OCI-LY7 (cell line): ENCODE measurements around the gene SPATA2L. TPM values are rescaled to one million over a fixed set of nuclear protein-coding genes. Genes with fewer than 3 reads are reported as not detected.

Source experiments
- BruUV-seq: library from RNA; stranded (reverse); fragments of 400-500 nt; replicated peaks from 2 replicates; lab custom pipeline; 2021; lab: Mats Ljungman, UMichigan
- CTCF ChIA-PET: fragments of 300-600 bp; sonication (Branson Sonifier 250); formaldehyde crosslinking; loops from one replicate; lab custom pipeline; 2022; ENCODE audit warnings: antibody characterized with exemption; ENCODE audit not compliant: unreplicated experiment; lab: Charles Lee
- POLR2A ChIA-PET: fragments of 300-600 bp; sonication (Branson Sonifier 250); formaldehyde crosslinking; loops from one replicate; lab custom pipeline; 2022; ENCODE audit warnings: antibody characterized with exemption; lab: Charles Lee
- DNase-seq: peaks from one replicate; pipeline ENCODE4 v3.0.0-alpha.2; 2015; ENCODE audit warnings: low spot score
- H2AFZ ChIP-seq: fragments of 200-600 bp; sonication (generic), shearing (Covaris generic); 2 replicates; pipeline ENCODE4 v1.6.1; 2014; ENCODE audit warnings: mild to moderate bottlenecking, antibody characterized with exemption, low read length, moderate library complexity
- H3K27ac ChIP-seq: fragments of 200-600 bp; sonication (generic); 2 replicates; pipeline ENCODE4 v1.5.1; 2014; ENCODE audit warnings: mixed run types, low read depth, mild to moderate bottlenecking, moderate library complexity, low read length, inconsistent platforms; ENCODE audit not compliant: poor library complexity, severe bottlenecking
- H3K36me3 ChIP-seq: fragments of 200-600 bp; sonication (generic); 2 replicates; pipeline ENCODE4 v1.6.1; 2014; ENCODE audit warnings: mild to moderate bottlenecking, antibody characterized with exemption, low read length, moderate library complexity, mixed read lengths; ENCODE audit not compliant: insufficient read depth
- H3K4me1 ChIP-seq: fragments of 200-600 bp; sonication (generic); 2 replicates; pipeline ENCODE4 v1.5.1; 2014; ENCODE audit warnings: mild to moderate bottlenecking, low read length; ENCODE audit not compliant: insufficient read depth, poor library complexity, severe bottlenecking
- H3K4me2 ChIP-seq: fragments of 200-600 bp; sonication (generic); 2 replicates; pipeline ENCODE4 v1.6.1; 2014; ENCODE audit warnings: mild to moderate bottlenecking, low read length
- H3K4me3 ChIP-seq: fragments of 200-600 bp; sonication (generic); 2 replicates; pipeline ENCODE4 v1.5.1; 2014; ENCODE audit warnings: mild to moderate bottlenecking, low read depth, low read length; ENCODE audit not compliant: poor library complexity, severe bottlenecking
- H3K79me2 ChIP-seq: fragments of 200-600 bp; sonication (generic); 2 replicates; pipeline ENCODE4 v1.6.1; 2016; ENCODE audit warnings: low read depth, mild to moderate bottlenecking, low read length, moderate library complexity, mixed read lengths; ENCODE audit not compliant: insufficient read depth
- H3K9me2 ChIP-seq: fragments of 200-600 bp; sonication (generic); 2 replicates; pipeline ENCODE4 v1.6.1; 2016; ENCODE audit warnings: mild to moderate bottlenecking, low read length, mixed read lengths; ENCODE audit not compliant: insufficient read depth
- H3K9me3 ChIP-seq: fragments of 200-600 bp; sonication (generic); 2 replicates; pipeline ENCODE4 v1.6.1; 2014; ENCODE audit warnings: mild to moderate bottlenecking, mixed run types, low read length, mixed read lengths
- H4K20me1 ChIP-seq: fragments of 200-600 bp; sonication (generic); 2 replicates; pipeline ENCODE4 v1.6.1; 2014; ENCODE audit warnings: mild to moderate bottlenecking, antibody characterized with exemption, low read length, moderate library complexity, mixed read lengths; ENCODE audit not compliant: insufficient read depth
- CTCF ChIP-seq: fragments of 200-600 bp; sonication (generic); conservative IDR thresholded peaks from 2 replicates; pipeline ENCODE4 v1.5.1; 2014; ENCODE audit warnings: mild to moderate bottlenecking, antibody characterized with exemption, low read length, moderate library complexity, mixed read lengths
- EZH2phosphoT487 ChIP-seq: fragments of 200-600 bp; sonication (generic); IDR thresholded peaks from 2 replicates; pipeline ENCODE4 v1.6.1; 2018; ENCODE audit warnings: low read depth, borderline replicate concordance, mild to moderate bottlenecking, mixed run types, antibody characterized with exemption, low read length, moderate library complexity, mixed read lengths
- intact Hi-C: fragments of 100-400 bp; cut with micrococcal nuclease; formaldehyde crosslinking; loops from one replicate; pipeline ENCODE4 v1.10.0; 2022; ENCODE audit not compliant: unreplicated experiment
- total RNA-seq, 2 experiments: library from RNA; depleted of rRNA in 1 of 2; stranded (reverse); fragments of >200 nt in 1 of 2; shearing (Covaris generic) in 1 of 2; gene quantifications; 2 replicates each; pipeline ENCODE4 v1.2.3, GENCODE V29; 2014 to 2022

SPATA2L gene
- total RNA-seq, 2 experiments from 2014 or later, result 7.2 to 13.1 TPM

GRCh38 chr16:89706518-89707260, 5.2 kb upstream of the SPATA2L start:
- Histone ChIP-seq H4K20me1 (no peaks in the 10 kb centered on the region), H3K27ac (no peak overlapping the region), H3K4me3 (no peak overlapping the region), H3K9me3 (no peaks in the 10 kb centered on the region), H3K4me1 (peaks cover 7% of the 10 kb centered on the region), H3K4me2 (peak overlapping the region; percentile 7; the same call in 1 of the 2 replicates), H3K79me2 (no peaks in the 10 kb centered on the region), H3K36me3 (no peaks in the 10 kb centered on the region), H2AFZ (no peak overlapping the region), H3K9me2 (no peaks in the 10 kb centered on the region)
- ChIA-PET CTCF (no interaction called here), POLR2A (interaction anchor here (0.6 kb wide), 1 partner anchor 87 kb away, joined by 3 read pairs; no protein-coding TSS in a partner anchor)
- no peak for DNase-seq
- intact Hi-C loops, result loop anchor here (2.0 to 10.0 kb wide), 2 partner anchors 154 to 308 kb away; partner anchors contain the start of gene DBNDD1
- BruUV-seq, result no TSS peak
- no peak for TF ChIP-seq EZH2phosphoT487
- no peak for TF ChIP-seq CTCF

- no peak for DNase-seq
- Histone ChIP-seq H3K79me2 (no peaks in the 10 kb centered on the region), H4K20me1 (no peaks in the 10 kb centered on the region), H3K36me3 (no peaks in the 10 kb centered on the region), H3K4me1 (peaks cover 18% of the 10 kb centered on the region), H3K9me3 (no peaks in the 10 kb centered on the region), H3K4me2 (no peak overlapping the region), H3K4me3 (no peak overlapping the region), H3K9me2 (no peaks in the 10 kb centered on the region), H3K27ac (no peak overlapping the region), H2AFZ (no peak overlapping the region)
- TF ChIP-seq EZH2phosphoT487, result no peak
- no peak for TF ChIP-seq CTCF
- intact Hi-C loops, result loop anchor here (10.0 kb wide), 1 partner anchor 310 kb away; the partner anchor contains the start of gene DBNDD1
- POLR2A ChIA-PET, result no interaction called here
- BruUV-seq, result no TSS peak
- CTCF ChIA-PET, result no interaction called here
Observed at GRCh38 chr16:89705006-89705405, 3.5 kb upstream of the SPATA2L start.

- Histone ChIP-seq H2AFZ (no peak overlapping the region), H3K36me3 (peaks cover under 1% of the 10 kb centered on the region; the same call in 1 of the 2 replicates), H3K9me2 (no peaks in the 10 kb centered on the region), H3K9me3 (no peaks in the 10 kb centered on the region), H3K4me1 (peaks cover 21% of the 10 kb centered on the region), H3K79me2 (no peaks in the 10 kb centered on the region), H4K20me1 (no peaks in the 10 kb centered on the region), H3K27ac (no peak overlapping the region), H3K4me3 (no peak overlapping the region), H3K4me2 (no peak overlapping the region)
- TF ChIP-seq EZH2phosphoT487 (no peak), CTCF (no peak)
- ChIA-PET CTCF (no interaction called here), POLR2A (interaction anchor here (0.7 kb wide), 1 partner anchor 18 kb away, joined by 3 read pairs; the partner anchor contains the start of gene CDK10)
- BruUV-seq, result TSS peak; percentile 62
- no peak for DNase-seq
- intact Hi-C loops, result loop anchor here (10.0 kb wide), 1 partner anchor 311 kb away; the partner anchor contains the start of gene DBNDD1
Observed at GRCh38 chr16:89704281-89704680, 2.8 kb upstream of the SPATA2L start.
